RWPE2 (cell line): ENCODE results near the gene GPATCH2.

ENCODE experiments used
- ATAC-seq: fragments of 200-7000 bp; cut with Tn5 transposase; 3 replicates; pipeline ENCODE4 v1.9.1; 2021; ENCODE audit warnings: low read depth
- DNase-seq: peaks from one replicate; pipeline ENCODE4 v3.0.0-alpha.2; 2020; ENCODE audit warnings: low spot score
- H3K27ac ChIP-seq: fragments of 450-650 bp; 2 replicates; pipeline ENCODE4 v1.5.1; 2017; ENCODE audit warnings: mild to moderate bottlenecking; ENCODE audit not compliant: poor library complexity, severe bottlenecking
- H3K27me3 ChIP-seq: fragments of 250-450 bp; sonication (Bioruptor Pico); 2 replicates; pipeline ENCODE4 v1.5.1; 2021; ENCODE audit warnings: mild to moderate bottlenecking, moderate library complexity; ENCODE audit not compliant: insufficient read depth, poor library complexity, severe bottlenecking
- H3K36me3 ChIP-seq: fragments of 250-450 bp; sonication (Bioruptor Pico); 2 replicates; pipeline ENCODE4 v1.5.1; 2020; ENCODE audit warnings: low read depth, mild to moderate bottlenecking, moderate library complexity
- H3K4me1 ChIP-seq: fragments of 250-450 bp; sonication (Bioruptor Pico); 2 replicates; pipeline ENCODE4 v1.5.1; 2021; ENCODE audit warnings: mild to moderate bottlenecking, moderate library complexity; ENCODE audit not compliant: insufficient read depth, poor library complexity, severe bottlenecking
- H3K4me3 ChIP-seq: fragments of 250-450 bp; sonication (Bioruptor Pico); 2 replicates; pipeline ENCODE4 v1.5.1; 2021; ENCODE audit warnings: mild to moderate bottlenecking, moderate library complexity; ENCODE audit not compliant: severe bottlenecking
- H3K9me3 ChIP-seq: fragments of 250-450 bp; sonication (Bioruptor Pico); 2 replicates; pipeline ENCODE4 v1.5.1; 2021; ENCODE audit warnings: mild to moderate bottlenecking, moderate library complexity; ENCODE audit not compliant: severe bottlenecking
- TF ChIP-seq, protein P1 (sequence below): fragments of 450-650 bp; IDR thresholded peaks from one replicate; pipeline ENCODE4 v1.5.1; 2017; ENCODE audit warnings: mild to moderate bottlenecking, moderate library complexity; ENCODE audit not compliant: poor library complexity, severe bottlenecking

Gene GPATCH2

DNA sequence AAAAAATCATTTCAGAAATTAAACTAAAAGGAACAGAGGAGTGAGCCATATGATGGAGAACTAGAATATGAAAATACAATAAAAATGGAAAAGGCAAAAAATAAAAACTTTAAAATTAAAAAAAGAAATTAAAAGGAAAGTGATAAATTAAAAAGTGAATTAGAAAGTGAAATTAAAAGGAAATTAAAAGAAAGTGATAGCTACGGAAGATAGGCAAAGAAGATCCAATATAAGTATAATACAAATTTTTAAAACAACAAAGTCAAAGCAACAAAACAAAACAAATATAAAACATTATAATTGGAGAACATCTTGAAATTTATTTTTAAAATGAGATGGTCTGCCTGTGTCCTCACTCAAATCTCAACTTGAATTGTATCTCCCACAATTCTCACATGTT is 165.8 kb downstream of the GPATCH2 start:
- H3K36me3 ChIP-seq: no peaks in the 10 kb centered on the region
- no peak for ATAC-seq
- H3K9me3 ChIP-seq: no peaks in the 10 kb centered on the region
- H3K4me3 ChIP-seq: no peak overlapping the region
- TF ChIP-seq, protein P1, sequence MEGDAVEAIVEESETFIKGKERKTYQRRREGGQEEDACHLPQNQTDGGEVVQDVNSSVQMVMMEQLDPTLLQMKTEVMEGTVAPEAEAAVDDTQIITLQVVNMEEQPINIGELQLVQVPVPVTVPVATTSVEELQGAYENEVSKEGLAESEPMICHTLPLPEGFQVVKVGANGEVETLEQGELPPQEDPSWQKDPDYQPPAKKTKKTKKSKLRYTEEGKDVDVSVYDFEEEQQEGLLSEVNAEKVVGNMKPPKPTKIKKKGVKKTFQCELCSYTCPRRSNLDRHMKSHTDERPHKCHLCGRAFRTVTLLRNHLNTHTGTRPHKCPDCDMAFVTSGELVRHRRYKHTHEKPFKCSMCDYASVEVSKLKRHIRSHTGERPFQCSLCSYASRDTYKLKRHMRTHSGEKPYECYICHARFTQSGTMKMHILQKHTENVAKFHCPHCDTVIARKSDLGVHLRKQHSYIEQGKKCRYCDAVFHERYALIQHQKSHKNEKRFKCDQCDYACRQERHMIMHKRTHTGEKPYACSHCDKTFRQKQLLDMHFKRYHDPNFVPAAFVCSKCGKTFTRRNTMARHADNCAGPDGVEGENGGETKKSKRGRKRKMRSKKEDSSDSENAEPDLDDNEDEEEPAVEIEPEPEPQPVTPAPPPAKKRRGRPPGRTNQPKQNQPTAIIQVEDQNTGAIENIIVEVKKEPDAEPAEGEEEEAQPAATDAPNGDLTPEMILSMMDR: no peak
- H3K4me1 ChIP-seq: no peaks in the 10 kb centered on the region
- H3K27me3 ChIP-seq: no peaks in the 10 kb centered on the region
- H3K27ac ChIP-seq: no peak overlapping the region
- DNase-seq: no peak

DNA sequence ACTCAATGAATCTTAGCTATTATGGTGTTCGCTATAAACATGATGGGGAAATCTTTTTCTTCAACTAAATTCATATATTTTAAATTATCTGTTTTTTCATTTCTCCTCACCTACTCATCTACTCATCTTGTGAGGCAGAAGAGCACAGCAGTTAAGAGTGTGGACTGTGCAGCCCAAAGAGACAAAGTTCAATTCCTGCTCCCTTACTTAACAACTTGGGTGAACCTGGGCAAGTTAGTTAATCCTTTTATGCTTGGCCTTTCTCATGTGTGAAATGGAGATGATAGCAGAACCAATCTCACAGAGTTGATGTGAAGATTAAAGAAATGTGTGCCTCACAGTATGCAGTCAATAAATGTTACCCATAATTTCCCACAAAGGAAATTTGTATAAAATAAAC is 168.2 kb downstream of the GPATCH2 start:
- Histone ChIP-seq H3K9me3 (no peaks in the 10 kb centered on the region), H3K27ac (no peak overlapping the region), H3K36me3 (no peaks in the 10 kb centered on the region), H3K27me3 (no peaks in the 10 kb centered on the region), H3K4me1 (no peaks in the 10 kb centered on the region), H3K4me3 (no peak overlapping the region)
- TF ChIP-seq, protein P1: no peak
- no peak for ATAC-seq
- DNase-seq: no peak

DNA sequence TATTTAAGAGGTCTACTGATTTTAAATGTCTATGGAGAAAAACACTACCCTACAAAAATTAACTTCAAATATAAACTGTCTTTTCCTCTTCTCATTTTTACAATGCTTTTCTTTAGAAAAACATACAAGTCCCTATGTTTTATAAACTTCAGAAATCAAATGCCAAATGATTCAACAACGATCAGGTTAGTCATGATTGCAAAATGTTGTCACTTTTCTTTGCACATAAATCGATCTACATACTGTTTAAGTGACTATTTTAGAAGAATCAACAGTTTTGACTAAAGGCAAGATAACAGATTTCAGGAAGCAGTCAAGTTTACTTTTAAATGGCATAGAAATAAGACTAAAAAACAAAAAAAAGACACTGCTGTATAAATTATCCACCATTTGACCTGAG is 168.7 kb downstream of the GPATCH2 start:
- DNase-seq: no peak

DNA sequence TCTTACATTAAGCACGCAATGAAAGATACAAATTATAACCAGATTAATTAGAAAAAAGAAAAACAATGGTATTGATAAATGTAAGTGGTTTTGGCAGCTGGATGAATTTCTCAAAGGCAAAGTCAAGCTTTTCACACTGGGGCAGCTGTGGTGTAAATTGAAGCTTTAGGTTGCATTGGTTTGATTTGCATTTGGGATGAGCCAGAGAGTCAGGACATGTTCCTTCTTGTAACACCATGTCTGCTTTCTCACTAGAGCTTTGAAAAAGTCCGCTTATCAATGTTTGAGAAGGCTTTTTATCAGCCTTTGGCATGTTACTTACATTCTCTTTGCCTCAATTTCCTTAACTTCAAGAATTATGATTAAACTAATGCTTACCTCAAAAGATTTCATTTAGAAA is 173.9 kb downstream of the GPATCH2 start:
- no peaks in the 10 kb centered on the region for H3K27me3 ChIP-seq
- ATAC-seq (no peak), DNase-seq (no peak)
- H3K27ac ChIP-seq: no peak overlapping the region
- no peak overlapping the region for H3K4me3 ChIP-seq
- H3K36me3 ChIP-seq: no peaks in the 10 kb centered on the region
- TF ChIP-seq, protein P1: no peak
- H3K4me1 ChIP-seq: no peaks in the 10 kb centered on the region
- H3K9me3 ChIP-seq: no peaks in the 10 kb centered on the region

More for the DNA sequence above, 168.7 kb downstream of the GPATCH2 start:
- TF ChIP-seq, protein P1: no peak
- Histone ChIP-seq H3K9me3 (no peaks in the 10 kb centered on the region), H3K4me3 (no peak overlapping the region), H3K4me1 (no peaks in the 10 kb centered on the region), H3K27me3 (no peaks in the 10 kb centered on the region), H3K36me3 (no peaks in the 10 kb centered on the region), H3K27ac (no peak overlapping the region)
- ATAC-seq: no peak

DNA sequence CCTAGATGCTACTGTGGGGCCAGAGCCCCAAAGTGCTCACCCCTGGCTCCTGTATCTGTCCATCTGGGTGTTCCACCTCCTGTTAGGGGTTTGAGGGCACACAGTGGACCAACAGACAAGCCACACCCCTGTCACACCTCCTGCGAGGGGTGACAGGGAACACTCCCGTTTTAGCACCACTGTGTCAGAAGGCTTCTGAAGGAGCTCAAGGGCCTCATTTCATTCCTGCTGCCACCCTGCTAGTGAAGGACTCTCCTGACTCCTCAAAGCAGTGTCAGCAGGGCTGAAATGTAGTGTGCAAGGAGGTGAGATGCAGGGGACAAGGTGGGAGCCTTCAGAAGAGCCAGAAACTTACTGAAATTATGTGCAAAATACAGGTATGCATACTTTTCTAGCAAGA is 174.6 kb downstream of the GPATCH2 start:
- TF ChIP-seq, protein P1: no peak
- H3K27me3 ChIP-seq: no peaks in the 10 kb centered on the region
- no peaks in the 10 kb centered on the region for H3K4me1 ChIP-seq
- DNase-seq (no peak), ATAC-seq (no peak)
- no peak overlapping the region for H3K4me3 ChIP-seq
- H3K9me3 ChIP-seq: no peaks in the 10 kb centered on the region
- no peaks in the 10 kb centered on the region for H3K36me3 ChIP-seq
- no peak overlapping the region for H3K27ac ChIP-seq
